ENCODE results near the gene RPP25L.

The RPP25L gene

DNA sequence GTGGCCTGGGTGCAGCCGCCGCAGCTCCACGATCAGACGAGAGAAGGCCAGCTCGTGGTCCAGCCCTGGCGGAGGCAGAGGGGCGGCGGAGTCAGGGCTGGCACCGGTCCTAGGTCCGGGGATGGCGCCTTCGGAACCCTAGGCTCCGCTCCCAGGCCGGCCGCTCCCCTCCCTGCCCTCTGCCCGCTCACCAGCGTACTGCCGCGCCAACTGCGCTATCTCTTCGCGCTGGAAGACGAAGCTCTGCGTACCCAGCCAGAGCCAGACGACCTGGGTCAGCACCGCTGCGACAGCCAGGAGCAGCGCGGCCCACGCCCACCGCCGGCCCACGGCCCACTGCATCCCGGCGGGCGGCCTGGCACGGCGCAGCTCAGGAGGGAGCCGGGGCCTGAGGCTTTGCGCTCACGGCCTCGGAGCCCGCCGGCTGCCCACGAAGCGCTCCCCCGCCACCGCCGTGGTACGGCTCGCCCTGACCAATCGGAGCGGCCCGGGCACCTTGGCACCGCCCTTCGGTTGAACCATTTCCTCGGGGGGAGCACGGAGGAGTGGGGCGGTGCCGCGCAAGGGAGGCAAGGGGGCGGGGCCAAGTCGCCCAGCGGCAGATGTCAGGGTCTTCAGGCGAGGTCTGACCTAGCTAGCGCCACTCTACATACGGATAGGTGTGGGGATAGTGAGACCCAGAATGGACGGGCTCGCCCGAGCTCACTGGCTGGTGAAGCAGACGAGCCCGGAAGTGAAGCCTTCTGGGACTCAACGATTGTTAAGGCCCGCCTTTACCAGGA lies 25.6 kb upstream of the RPP25L start, which contains the start of gene SIGMAR1:
Gene SIGMAR1, minus strand, starts transcription at position 432 of the 782 bp plus-strand sequence. Its CDS starts 90 bp downstream, at position 342.
- no peaks in the 10 kb centered on the region; the same call in 1 of the 2 replicates for H3K27me3 ChIP-seq (ENCODE audit: control insufficient read depth, insufficient read depth, low read length)
- DNase-seq (ENCODE audit: low read depth, low spot score) = peak; percentile 86
- H3K4me1 ChIP-seq (ENCODE audit: control insufficient read depth, insufficient read depth, low read length) = no peaks in the 10 kb centered on the region; the same call in 1 of the 2 replicates
- no peak within 1 kb of the TSS for H3K27ac ChIP-seq (ENCODE audit: low read length)
- no CpG with 5 or more reads among the region's 74 CpGs for WGBS (ENCODE audit: insufficient coverage, insufficient read length)
- no peaks in the 10 kb centered on the region for H3K9me3 ChIP-seq (ENCODE audit: control insufficient read depth, insufficient read depth, low read length)
- peak within 1 kb of the TSS; percentile 76 for H3K4me3 ChIP-seq (ENCODE audit: low read length)
- H3K36me3 ChIP-seq (ENCODE audit: control insufficient read depth, insufficient read depth, low read length) = peaks cover 7% of the 10 kb centered on the region

DNA sequence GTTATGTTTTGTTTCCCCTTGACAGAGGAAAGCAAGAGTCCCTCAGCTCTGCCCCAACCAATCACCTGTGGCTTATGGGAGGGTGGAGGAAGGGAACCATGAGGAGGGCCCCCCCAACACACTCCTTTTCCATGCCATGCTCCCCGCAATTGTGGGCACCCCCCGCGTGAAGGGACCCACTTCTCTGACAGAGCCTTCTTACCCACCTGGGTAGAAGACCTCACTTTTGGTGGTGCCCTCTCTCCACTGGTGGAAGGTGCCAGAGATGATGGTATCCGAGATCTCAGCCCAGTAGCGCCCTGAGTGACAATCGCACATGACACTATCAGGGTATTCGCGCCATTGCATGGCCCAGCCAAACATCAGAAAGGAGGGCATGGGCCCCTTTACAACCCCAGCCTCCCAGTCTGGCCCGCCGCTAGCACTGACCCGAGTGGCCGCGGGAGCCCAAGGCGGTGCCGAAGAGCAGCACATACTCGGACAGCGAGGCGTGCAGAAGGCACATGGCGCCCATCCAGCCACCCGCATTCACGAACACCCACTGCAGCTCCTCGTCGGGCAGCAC lies 25.0 kb upstream of the RPP25L start:
- DNase-seq (ENCODE audit: low read depth, low spot score) = no peak
- WGBS (ENCODE audit: insufficient coverage, insufficient read length) = no CpG with 5 or more reads among the region's 23 CpGs
- no peaks in the 10 kb centered on the region; the same call in 1 of the 2 replicates for H3K4me1 ChIP-seq (ENCODE audit: control insufficient read depth, insufficient read depth, low read length)
- H3K9me3 ChIP-seq (ENCODE audit: control insufficient read depth, insufficient read depth, low read length) = no peaks in the 10 kb centered on the region
- peak overlapping the region; percentile 76 for H3K4me3 ChIP-seq (ENCODE audit: low read length)
- H3K27ac ChIP-seq (ENCODE audit: low read length) = no peak overlapping the region
- H3K36me3 ChIP-seq (ENCODE audit: control insufficient read depth, insufficient read depth, low read length) = peaks cover 7% of the 10 kb centered on the region
- H3K27me3 ChIP-seq (ENCODE audit: control insufficient read depth, insufficient read depth, low read length) = no peaks in the 10 kb centered on the region; the same call in 1 of the 2 replicates

DNA sequence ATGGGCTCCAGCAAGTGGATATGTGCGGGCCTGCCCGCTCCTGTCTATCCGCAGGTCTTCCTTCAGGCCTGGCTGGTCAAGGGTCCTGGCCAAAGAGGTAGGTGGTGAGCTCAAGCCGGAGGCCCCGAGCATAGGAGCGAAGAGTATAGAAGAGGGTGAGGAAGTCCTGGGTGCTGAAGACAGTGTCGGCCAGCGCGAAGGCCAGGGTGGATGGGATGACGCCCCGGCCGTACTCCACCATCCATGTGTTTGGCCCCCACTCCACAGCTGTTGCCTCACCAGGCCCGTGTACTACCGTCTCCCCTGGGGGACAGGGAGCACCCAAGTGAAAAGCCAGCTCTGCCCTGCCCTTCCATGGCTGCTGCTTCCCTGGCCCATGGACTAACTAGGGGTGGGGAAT lies 23.7 kb upstream of the RPP25L start:
- WGBS (ENCODE audit: insufficient coverage, insufficient read length) = no CpG with 5 or more reads among the region's 14 CpGs
- DNase-seq (ENCODE audit: low read depth, low spot score) = no peak
- no peaks in the 10 kb centered on the region for H3K9me3 ChIP-seq (ENCODE audit: control insufficient read depth, insufficient read depth, low read length)

DNA sequence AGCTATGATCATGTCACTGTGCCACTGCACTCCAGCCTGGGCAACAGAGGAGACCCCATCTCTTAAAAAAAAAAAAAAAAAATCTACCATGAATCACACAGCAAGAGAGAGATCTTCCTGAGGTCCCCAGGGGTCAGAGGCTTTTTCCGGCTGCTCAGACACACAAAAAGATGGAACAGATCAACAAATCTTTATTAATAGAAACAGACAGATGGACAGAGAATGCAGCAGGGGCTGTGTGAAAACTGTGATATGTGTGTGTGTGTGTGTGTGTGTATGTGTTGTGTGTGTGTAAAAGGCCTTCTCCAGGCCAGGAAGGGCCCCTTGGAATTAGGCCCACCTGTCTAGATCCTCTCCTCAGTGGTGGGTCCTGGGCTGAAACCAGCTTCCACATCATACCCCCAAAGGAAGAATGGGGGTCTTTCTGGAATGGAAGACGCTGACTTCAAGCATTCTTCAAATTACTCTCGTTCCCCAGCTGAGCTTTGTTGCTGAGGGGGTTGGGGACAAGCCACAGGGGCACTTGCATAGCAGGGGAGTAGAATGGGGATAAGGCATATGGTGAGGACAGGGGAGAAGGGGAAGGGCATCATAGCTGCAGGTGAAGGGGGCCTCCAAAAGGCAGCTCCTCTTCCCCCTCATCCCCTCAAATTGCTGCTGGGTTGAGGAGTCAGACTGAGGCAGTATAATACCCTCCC lies 22.8 kb upstream of the RPP25L start:
- Histone ChIP-seq H3K4me3 (ENCODE audit: low read length) (no peak overlapping the region), H3K27me3 (ENCODE audit: control insufficient read depth, insufficient read depth, low read length) (peaks cover 15% of the 10 kb centered on the region), H3K36me3 (ENCODE audit: control insufficient read depth, insufficient read depth, low read length) (peaks cover 7% of the 10 kb centered on the region), H3K4me1 (ENCODE audit: control insufficient read depth, insufficient read depth, low read length) (no peaks in the 10 kb centered on the region; the same call in 1 of the 2 replicates), H3K9me3 (ENCODE audit: control insufficient read depth, insufficient read depth, low read length) (no peaks in the 10 kb centered on the region), H3K27ac (ENCODE audit: low read length) (no peak overlapping the region)
- no peak for DNase-seq (ENCODE audit: low read depth, low spot score)
- no CpG with 5 or more reads among the region's 3 CpGs for WGBS (ENCODE audit: insufficient coverage, insufficient read length)

More for the DNA sequence above, 23.7 kb upstream of the RPP25L start:
- Histone ChIP-seq H3K36me3 (ENCODE audit: control insufficient read depth, insufficient read depth, low read length) (peaks cover 7% of the 10 kb centered on the region), H3K27me3 (ENCODE audit: control insufficient read depth, insufficient read depth, low read length) (peaks cover 7% of the 10 kb centered on the region; the same call in 1 of the 2 replicates), H3K4me3 (ENCODE audit: low read length) (no peak overlapping the region), H3K27ac (ENCODE audit: low read length) (no peak overlapping the region), H3K4me1 (ENCODE audit: control insufficient read depth, insufficient read depth, low read length) (no peaks in the 10 kb centered on the region; the same call in 1 of the 2 replicates)

DNA sequence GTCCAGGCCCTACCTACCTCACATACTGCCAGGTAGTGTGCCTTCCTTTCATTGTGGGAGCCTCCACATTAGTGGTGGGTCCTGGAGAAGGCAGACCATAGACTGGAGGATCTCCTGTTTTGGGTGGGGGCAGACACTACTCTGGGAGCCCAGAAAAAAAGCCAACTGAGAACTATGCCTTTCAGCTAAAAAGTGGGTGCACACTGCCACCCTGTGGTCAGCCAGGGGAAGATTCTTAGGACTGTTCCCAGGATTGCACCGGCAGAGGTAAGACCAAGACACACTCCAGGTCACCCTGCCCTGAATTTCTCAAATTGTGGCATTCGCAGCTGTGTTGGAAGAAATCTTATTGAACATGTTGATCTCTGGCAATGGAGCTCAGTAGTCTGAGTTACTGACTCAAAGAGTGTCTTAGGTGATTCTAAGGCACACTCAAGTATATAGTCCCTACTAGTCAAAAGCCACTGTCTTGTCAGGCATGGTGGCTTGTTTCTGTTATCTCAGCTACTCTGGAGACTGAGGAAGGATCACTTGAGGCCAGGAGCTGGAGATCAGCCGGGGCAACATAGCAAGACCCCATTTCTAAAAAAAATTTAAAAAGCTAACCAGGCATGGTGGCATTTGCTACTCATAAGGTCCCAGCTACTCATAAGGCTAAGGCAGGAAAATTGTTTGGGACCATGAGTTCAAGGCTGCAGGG lies 22.1 kb upstream of the RPP25L start:
- Histone ChIP-seq H3K4me1 (ENCODE audit: control insufficient read depth, insufficient read depth, low read length) (no peaks in the 10 kb centered on the region; the same call in 1 of the 2 replicates), H3K27ac (ENCODE audit: low read length) (no peak overlapping the region), H3K9me3 (ENCODE audit: control insufficient read depth, insufficient read depth, low read length) (no peaks in the 10 kb centered on the region), H3K4me3 (ENCODE audit: low read length) (no peak overlapping the region), H3K27me3 (ENCODE audit: control insufficient read depth, insufficient read depth, low read length) (peaks cover 21% of the 10 kb centered on the region), H3K36me3 (ENCODE audit: control insufficient read depth, insufficient read depth, low read length) (peaks cover 7% of the 10 kb centered on the region)
- no peak for DNase-seq (ENCODE audit: low read depth, low spot score)
- WGBS (ENCODE audit: insufficient coverage, insufficient read length) = no CpG with 5 or more reads among the region's 3 CpGs

DNA sequence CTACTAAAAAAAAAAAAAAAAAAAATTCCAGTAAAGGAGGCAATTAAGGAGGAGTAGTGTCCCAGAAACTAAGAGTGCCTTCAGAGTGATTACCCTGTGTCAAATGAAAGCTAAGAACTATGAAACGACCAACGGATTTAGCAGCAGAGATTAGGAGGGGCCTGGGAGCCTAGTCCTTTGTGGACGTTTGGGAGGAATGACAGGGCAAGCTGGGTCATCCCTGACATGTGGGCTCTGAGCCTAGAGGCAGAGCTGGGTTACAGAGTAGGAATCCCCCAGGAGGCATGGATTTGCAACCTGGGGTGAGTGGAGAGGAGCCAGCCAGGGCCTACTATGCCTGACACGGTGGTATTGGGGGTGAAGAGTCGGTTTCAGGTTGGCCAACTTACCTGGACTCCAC lies 21.3 kb upstream of the RPP25L start:
- no peak overlapping the region for H3K27ac ChIP-seq (ENCODE audit: low read length)

DNA sequence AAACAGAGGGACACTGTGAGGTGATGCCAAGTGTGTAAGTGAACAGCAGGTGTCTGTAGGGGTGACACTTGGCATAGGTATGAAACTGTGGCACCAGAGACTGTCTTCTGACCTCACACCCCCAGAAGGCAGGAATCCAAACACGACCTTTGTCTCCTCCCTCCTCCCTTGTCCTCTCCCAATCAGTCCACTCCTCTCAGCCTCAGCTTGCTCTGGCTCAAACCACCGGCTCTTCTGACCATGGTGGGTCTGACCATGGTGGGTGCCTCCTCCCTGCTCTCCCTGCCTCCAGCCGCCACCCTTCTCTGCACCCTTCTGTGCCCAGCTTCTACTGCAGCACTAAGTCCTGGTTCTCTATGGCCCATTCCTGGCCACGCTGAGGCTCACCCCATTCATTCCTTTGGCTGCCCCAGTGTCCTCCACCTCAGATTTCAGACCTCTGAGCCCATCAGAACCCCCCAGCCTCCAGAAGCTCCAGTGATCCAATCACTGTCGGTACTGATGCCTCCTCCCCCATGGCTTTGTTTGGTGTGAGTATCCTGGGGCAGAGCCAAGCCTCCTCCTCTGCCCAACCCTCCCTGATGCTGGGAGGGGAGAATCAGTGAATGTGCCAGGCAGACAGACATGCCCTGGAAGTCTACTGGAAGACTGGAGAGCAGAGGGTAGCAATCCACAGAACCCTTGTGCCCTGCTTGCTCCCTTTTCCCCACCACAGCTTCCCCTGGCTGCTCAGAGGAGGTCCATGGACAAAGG lies 18.7 kb upstream of the RPP25L start:
- Histone ChIP-seq H3K4me1 (ENCODE audit: control insufficient read depth, insufficient read depth, low read length) (no peaks in the 10 kb centered on the region), H3K4me3 (ENCODE audit: low read length) (no peak overlapping the region), H3K27ac (ENCODE audit: low read length) (no peak overlapping the region), H3K27me3 (ENCODE audit: control insufficient read depth, insufficient read depth, low read length) (peaks cover 51% of the 10 kb centered on the region), H3K36me3 (ENCODE audit: control insufficient read depth, insufficient read depth, low read length) (peaks cover 5% of the 10 kb centered on the region), H3K9me3 (ENCODE audit: control insufficient read depth, insufficient read depth, low read length) (no peaks in the 10 kb centered on the region)
- no peak for DNase-seq (ENCODE audit: low read depth, low spot score)
- WGBS (ENCODE audit: insufficient coverage, insufficient read length) = no CpG with 5 or more reads among the region's 5 CpGs

More for the DNA sequence above, 21.3 kb upstream of the RPP25L start:
- no peaks in the 10 kb centered on the region; the same call in 1 of the 2 replicates for H3K4me1 ChIP-seq (ENCODE audit: control insufficient read depth, insufficient read depth, low read length)
- WGBS (ENCODE audit: insufficient coverage, insufficient read length) = no CpG with 5 or more reads among the region's 5 CpGs
- no peak overlapping the region for H3K4me3 ChIP-seq (ENCODE audit: low read length)
- H3K36me3 ChIP-seq (ENCODE audit: control insufficient read depth, insufficient read depth, low read length) = peaks cover 7% of the 10 kb centered on the region
- peaks cover 27% of the 10 kb centered on the region for H3K27me3 ChIP-seq (ENCODE audit: control insufficient read depth, insufficient read depth, low read length)
- DNase-seq (ENCODE audit: low read depth, low spot score) = no peak
- no peaks in the 10 kb centered on the region for H3K9me3 ChIP-seq (ENCODE audit: control insufficient read depth, insufficient read depth, low read length)

DNA sequence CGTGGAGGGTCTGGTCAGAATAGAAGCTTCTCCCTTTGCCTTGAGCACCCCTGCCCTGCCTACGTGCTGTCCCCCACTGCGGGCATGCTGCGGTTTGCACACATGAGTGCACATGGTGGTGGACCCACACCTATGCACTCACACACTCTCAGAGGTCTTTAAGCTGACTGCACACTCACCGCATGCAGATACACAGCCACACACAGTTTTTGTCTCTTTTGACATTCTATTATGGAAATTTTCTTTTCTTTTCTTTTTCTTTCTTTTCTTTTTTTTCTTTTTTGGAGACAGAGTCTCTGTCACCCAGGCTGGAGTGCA lies 17.6 kb upstream of the RPP25L start:
- H3K36me3 ChIP-seq (ENCODE audit: control insufficient read depth, insufficient read depth, low read length) = no peaks in the 10 kb centered on the region
- H3K4me3 ChIP-seq (ENCODE audit: low read length) = no peak overlapping the region
- no peak overlapping the region for H3K27ac ChIP-seq (ENCODE audit: low read length)
- peaks cover 60% of the 10 kb centered on the region for H3K27me3 ChIP-seq (ENCODE audit: control insufficient read depth, insufficient read depth, low read length)
- no peaks in the 10 kb centered on the region for H3K9me3 ChIP-seq (ENCODE audit: control insufficient read depth, insufficient read depth, low read length)
- no peaks in the 10 kb centered on the region for H3K4me1 ChIP-seq (ENCODE audit: control insufficient read depth, insufficient read depth, low read length)
- no peak for DNase-seq (ENCODE audit: low read depth, low spot score)
- no CpG with 5 or more reads among the region's 5 CpGs for WGBS (ENCODE audit: insufficient coverage, insufficient read length)

DNA sequence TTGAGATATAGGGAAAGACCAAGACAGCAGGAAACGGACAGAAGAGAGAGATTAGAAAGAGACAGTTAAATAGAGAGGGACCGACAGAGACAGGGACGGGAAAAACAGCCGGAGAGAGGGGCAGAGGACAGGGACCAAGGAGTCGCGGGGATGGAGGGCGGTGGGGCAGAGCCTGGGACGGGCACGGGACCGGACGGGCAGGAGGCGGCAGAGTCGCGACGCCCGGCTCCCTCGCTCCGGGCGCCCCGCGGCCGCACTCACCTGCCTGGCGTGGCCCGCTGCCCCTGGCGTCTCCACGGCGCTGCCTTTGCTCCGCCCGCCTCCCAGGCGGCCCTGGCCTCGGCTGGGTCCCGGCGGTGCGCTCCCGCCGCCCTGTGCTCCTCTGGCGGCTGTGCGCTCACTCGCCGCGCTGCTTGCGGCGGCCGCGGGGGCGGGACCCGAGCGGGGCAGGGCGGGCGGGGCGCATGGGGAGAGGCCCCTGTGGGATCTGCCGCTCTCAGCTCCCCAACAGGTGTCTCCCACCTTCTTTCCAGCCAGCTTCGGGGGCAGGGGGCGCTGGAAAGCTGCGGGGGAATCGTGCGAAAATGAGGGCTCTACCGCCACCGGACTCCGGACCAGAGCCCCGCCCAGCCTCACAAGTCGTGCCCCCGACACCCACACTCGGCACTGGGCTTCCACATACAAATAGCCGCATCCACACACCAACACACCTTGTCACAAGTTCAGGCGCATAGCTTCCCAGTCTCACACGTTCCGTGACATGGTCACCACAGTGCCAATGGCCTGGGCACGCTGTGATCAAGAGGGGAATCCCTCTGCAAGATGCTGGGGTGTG lies 17.0 kb upstream of the RPP25L start, which contains the start of gene ARID3C:
Gene ARID3C, minus strand, starts transcription at position 411 of the 835 bp plus-strand sequence. CDS start 1,052 bp downstream, outside the sequence.
- H3K4me1 ChIP-seq (ENCODE audit: control insufficient read depth, insufficient read depth, low read length) = no peaks in the 10 kb centered on the region
- no peak within 1 kb of the TSS for H3K27ac ChIP-seq (ENCODE audit: low read length)
- H3K27me3 ChIP-seq (ENCODE audit: control insufficient read depth, insufficient read depth, low read length) = peaks cover 64% of the 10 kb centered on the region
- no peak for DNase-seq (ENCODE audit: low read depth, low spot score)
- no peaks in the 10 kb centered on the region for H3K36me3 ChIP-seq (ENCODE audit: control insufficient read depth, insufficient read depth, low read length)
- no peaks in the 10 kb centered on the region for H3K9me3 ChIP-seq (ENCODE audit: control insufficient read depth, insufficient read depth, low read length)
- H3K4me3 ChIP-seq (ENCODE audit: low read length) = peak within 1 kb of the TSS; percentile 10; the same call in 1 of the 2 replicates
- no CpG with 5 or more reads among the region's 69 CpGs for WGBS (ENCODE audit: insufficient coverage, insufficient read length)

All from iPS DF 6.9 (cell line).